KOPT-K1 (cell line): Measurements from ENCODE around the gene FRMPD1.
"Not testable (repeated sequence)": the region's sequence is repeated elsewhere in the genome, so short reads cannot be mapped to it uniquely, and the experiment has no call there.

ENCODE experiments used
- H3K27ac ChIP-seq: fragments of 200-600 bp; sonication (generic); 2 replicates; pipeline ENCODE4 v1.5.1; 2016; ENCODE audit warnings: antibody characterized with exemption, mild to moderate bottlenecking, low read depth, low read length; ENCODE audit not compliant: poor library complexity, severe bottlenecking
- H3K36me3 ChIP-seq: fragments of 200-600 bp; sonication (generic); 2 replicates; pipeline ENCODE4 v1.5.1; 2017; ENCODE audit warnings: antibody characterized with exemption, mild to moderate bottlenecking, low read length, moderate library complexity; ENCODE audit not compliant: insufficient read depth
- H3K9me3 ChIP-seq: fragments of 200-600 bp; sonication (generic); 2 replicates; pipeline ENCODE4 v1.5.1; 2017; ENCODE audit warnings: antibody characterized with exemption, low read length, mild to moderate bottlenecking; ENCODE audit not compliant: insufficient read depth, poor library complexity, severe bottlenecking

Gene FRMPD1

GRCh38 chr9:37650873-37651768, at the start of gene FRMPD1:
Gene FRMPD1 (plus strand): TSS chr9:37650954. CDS start chr9:37692642, 41,688 bp downstream.
- Histone ChIP-seq H3K36me3 (no peaks in the 10 kb centered on the region), H3K27ac (no peak within 1 kb of the TSS), H3K9me3 (no peaks in the 10 kb centered on the region)

- H3K9me3 ChIP-seq, H3K36me3 ChIP-seq, H3K27ac ChIP-seq: not testable (repeated sequence)
These were observed 48.7 kb upstream of the FRMPD1 start for GRCh38 chr9:37602061-37602460.

GRCh38 chr9:37602817-37603216, 47.9 kb upstream of the FRMPD1 start:
- Histone ChIP-seq H3K27ac (no peak overlapping the region), H3K9me3 (no peaks in the 10 kb centered on the region), H3K36me3 (no peaks in the 10 kb centered on the region)

- Histone ChIP-seq H3K27ac (no peak overlapping the region), H3K36me3 (no peaks in the 10 kb centered on the region), H3K9me3 (no peaks in the 10 kb centered on the region)
These were observed 46.5 kb upstream of the FRMPD1 start for GRCh38 chr9:37604296-37604695.

GRCh38 chr9:37608250-37608649, 42.5 kb upstream of the FRMPD1 start:
- no peaks in the 10 kb centered on the region for H3K36me3 ChIP-seq
- no peaks in the 10 kb centered on the region for H3K9me3 ChIP-seq
- no peak overlapping the region for H3K27ac ChIP-seq

GRCh38 chr9:37609735-37610397, 40.9 kb upstream of the FRMPD1 start:
- H3K27ac ChIP-seq = no peak overlapping the region
- H3K36me3 ChIP-seq = no peaks in the 10 kb centered on the region
- no peaks in the 10 kb centered on the region for H3K9me3 ChIP-seq

GRCh38 chr9:37611014-37611413, 39.7 kb upstream of the FRMPD1 start:
- no peaks in the 10 kb centered on the region for H3K9me3 ChIP-seq
- H3K27ac ChIP-seq = no peak overlapping the region
- no peaks in the 10 kb centered on the region for H3K36me3 ChIP-seq

- H3K27ac ChIP-seq = no peak overlapping the region
- no peaks in the 10 kb centered on the region for H3K9me3 ChIP-seq
- no peaks in the 10 kb centered on the region for H3K36me3 ChIP-seq
These were observed 38.8 kb upstream of the FRMPD1 start for GRCh38 chr9:37611961-37612360.

- Histone ChIP-seq H3K36me3 (no peaks in the 10 kb centered on the region), H3K27ac (no peak overlapping the region), H3K9me3 (no peaks in the 10 kb centered on the region)
These were observed 33.6 kb upstream of the FRMPD1 start for GRCh38 chr9:37617161-37617560.

GRCh38 chr9:37617832-37618231, 32.9 kb upstream of the FRMPD1 start:
- Histone ChIP-seq H3K27ac (no peak overlapping the region), H3K36me3 (no peaks in the 10 kb centered on the region), H3K9me3 (no peaks in the 10 kb centered on the region)

- no peaks in the 10 kb centered on the region for H3K9me3 ChIP-seq
These were observed 31.9 kb upstream of the FRMPD1 start for GRCh38 chr9:37618817-37619216.

GRCh38 chr9:37619806-37620205, 30.9 kb upstream of the FRMPD1 start:
- Histone ChIP-seq H3K9me3 (no peaks in the 10 kb centered on the region), H3K27ac (no peak overlapping the region), H3K36me3 (no peaks in the 10 kb centered on the region)

More at GRCh38 chr9:37618817-37619216, 31.9 kb upstream of the FRMPD1 start:
- no peaks in the 10 kb centered on the region for H3K36me3 ChIP-seq
- H3K27ac ChIP-seq = no peak overlapping the region

GRCh38 chr9:37620396-37620795, 30.4 kb upstream of the FRMPD1 start:
- H3K36me3 ChIP-seq = no peaks in the 10 kb centered on the region
- no peak overlapping the region for H3K27ac ChIP-seq
- no peaks in the 10 kb centered on the region for H3K9me3 ChIP-seq

- no peaks in the 10 kb centered on the region for H3K9me3 ChIP-seq
- no peaks in the 10 kb centered on the region for H3K36me3 ChIP-seq
- no peak overlapping the region for H3K27ac ChIP-seq
These were observed 29.3 kb upstream of the FRMPD1 start for GRCh38 chr9:37621273-37622121.

GRCh38 chr9:37622462-37622861, 28.3 kb upstream of the FRMPD1 start:
- Histone ChIP-seq H3K9me3 (no peaks in the 10 kb centered on the region), H3K36me3 (no peaks in the 10 kb centered on the region), H3K27ac (no peak overlapping the region)
